Esophagus (tissue), 2 donors: Measurements from ENCODE around the gene SORCS2. TPM values are rescaled to one million over a fixed set of nuclear protein-coding genes. Genes with fewer than 3 reads are reported as not detected.

Experiments
- H3K27ac ChIP-seq, 2 donors: one replicate each; pipeline ENCODE4 v1.5.1; 2013; ENCODE audit warnings: low read depth in 2 of 2, mild to moderate bottlenecking in 2 of 2, inconsistent platforms in 1 of 2, low read length in 1 of 2, moderate library complexity in 1 of 2
- H3K27me3 ChIP-seq, 2 donors: one replicate each; pipeline ENCODE4 v1.6.1; 2013; ENCODE audit warnings: low read length in 2 of 2, control low read depth in 1 of 2, mild to moderate bottlenecking in 1 of 2; ENCODE audit not compliant: insufficient read depth in 2 of 2, control insufficient read depth in 1 of 2
- H3K36me3 ChIP-seq, 2 donors: one replicate each; pipeline ENCODE4 v1.6.1; 2013; ENCODE audit warnings: low read length in 1 of 2; ENCODE audit not compliant: control insufficient read depth in 2 of 2, insufficient read depth in 2 of 2
- H3K4me1 ChIP-seq, 2 donors: one replicate each; pipeline ENCODE4 v1.6.1; 2013; ENCODE audit warnings: low read length in 1 of 2; ENCODE audit not compliant: control insufficient read depth in 2 of 2, insufficient read depth in 2 of 2
- H3K4me3 ChIP-seq, 2 donors: one replicate each; pipeline ENCODE4 v1.5.1; 2013; ENCODE audit warnings: low read length in 2 of 2, mild to moderate bottlenecking in 2 of 2, low read depth in 1 of 2, moderate library complexity in 1 of 2
- H3K9me3 ChIP-seq, 2 donors: one replicate each; pipeline ENCODE4 v1.6.1; 2013; ENCODE audit warnings: mild to moderate bottlenecking in 2 of 2, low read depth in 1 of 2, low read length in 1 of 2, moderate library complexity in 1 of 2; ENCODE audit not compliant: control insufficient read depth in 2 of 2, insufficient read depth in 1 of 2
- WGBS, 2 donors: extraction: QIAGEN DNeasy Blood & Tissue Kit; methylation state at CpG; one replicate each; pipeline ENCODE4 v1.1.7; 2013; 5-methylcytosine and 5-hydroxymethylcytosine counted together
- polyA plus RNA-seq, 2 donors: library from polyadenylated mRNA; stranded (reverse); fragments of 200-250 nt; gene quantifications; one replicate each; pipeline ENCODE4 v1.2.3, GENCODE V29; 2013
- donor health status: healthy with polysubstance abuse.
- donor health status: Bipolar disorder and iron deficiency.

Gene SORCS2
- polyA plus RNA-seq, 2 donors, result 1.1 to 1.2 TPM

DNA sequence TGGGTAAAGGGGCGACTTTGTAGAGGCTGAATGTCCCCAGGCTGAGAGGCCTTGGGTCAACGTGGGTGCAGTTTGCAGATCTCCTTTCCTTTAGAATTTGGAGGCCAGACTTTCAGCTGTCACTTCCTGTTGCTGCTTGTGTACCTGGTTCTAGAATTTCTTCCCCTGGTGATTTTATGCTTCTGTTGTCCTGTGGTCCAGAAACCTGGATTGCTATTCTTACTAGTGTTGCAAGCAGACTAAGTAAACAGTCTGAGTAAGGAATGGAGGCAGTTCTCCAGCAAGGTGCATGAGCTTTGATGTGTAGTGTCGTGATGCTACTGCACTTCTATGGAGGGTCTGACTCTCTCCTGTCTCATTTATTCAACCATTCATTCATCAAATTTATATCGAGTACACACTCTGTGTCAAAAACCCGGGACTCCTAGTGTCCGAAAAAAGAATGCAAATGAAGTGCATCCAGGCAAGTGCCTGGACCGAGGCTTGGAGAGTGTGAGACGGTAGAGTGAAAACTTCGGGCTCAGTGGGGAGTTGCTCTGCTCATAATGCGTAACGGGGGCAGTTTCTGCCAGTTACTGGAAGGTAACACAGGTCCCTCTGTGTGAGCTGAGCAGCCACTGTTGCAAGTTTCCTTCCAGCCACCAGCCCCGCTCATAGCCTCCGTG is 83.3 kb downstream of the SORCS2 start:
- H3K36me3 ChIP-seq, result no peaks in the 10 kb centered on the region
- WGBS, 2 donors, result 80 to 84% methylated on average over 13 of the region's 13 CpGs
- H3K27me3 ChIP-seq, result no peaks in the 10 kb centered on the region
- H3K27ac ChIP-seq, result no peak overlapping the region
- no peaks in the 10 kb centered on the region for H3K4me1 ChIP-seq
- peaks cover 0 to 3% of the 10 kb centered on the region in 2 donors for H3K9me3 ChIP-seq
- no peak overlapping the region for H3K4me3 ChIP-seq

DNA sequence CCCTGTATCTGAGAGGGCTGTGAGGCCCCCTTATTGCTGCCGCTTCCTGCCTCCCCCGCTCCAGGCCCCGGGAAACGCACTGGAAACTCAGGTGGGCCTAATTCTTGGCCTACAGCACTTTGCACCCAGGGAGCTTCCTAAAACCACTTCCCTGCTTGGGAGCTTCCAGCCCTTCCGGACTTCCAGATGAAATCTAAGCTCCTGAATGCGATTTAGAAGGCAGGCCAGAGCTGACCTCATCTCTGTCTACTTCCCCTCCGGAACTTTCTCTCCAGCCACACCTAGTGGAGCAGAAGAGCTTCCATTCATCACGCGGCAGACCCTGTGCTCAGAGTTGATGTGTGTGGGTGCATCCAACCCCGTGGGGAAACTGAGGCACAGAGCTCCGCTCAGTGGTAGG is 84.2 kb downstream of the SORCS2 start:
- H3K36me3 ChIP-seq, result no peaks in the 10 kb centered on the region
- H3K27me3 ChIP-seq, result no peaks in the 10 kb centered on the region
- H3K9me3 ChIP-seq, result peaks cover 0 to 3% of the 10 kb centered on the region in 2 donors
- H3K4me1 ChIP-seq, result no peaks in the 10 kb centered on the region
- 72 to 73% methylated on average over 11 of the region's 11 CpGs for WGBS, 2 donors
- no peak overlapping the region for H3K4me3 ChIP-seq
- H3K27ac ChIP-seq, result no peak overlapping the region

DNA sequence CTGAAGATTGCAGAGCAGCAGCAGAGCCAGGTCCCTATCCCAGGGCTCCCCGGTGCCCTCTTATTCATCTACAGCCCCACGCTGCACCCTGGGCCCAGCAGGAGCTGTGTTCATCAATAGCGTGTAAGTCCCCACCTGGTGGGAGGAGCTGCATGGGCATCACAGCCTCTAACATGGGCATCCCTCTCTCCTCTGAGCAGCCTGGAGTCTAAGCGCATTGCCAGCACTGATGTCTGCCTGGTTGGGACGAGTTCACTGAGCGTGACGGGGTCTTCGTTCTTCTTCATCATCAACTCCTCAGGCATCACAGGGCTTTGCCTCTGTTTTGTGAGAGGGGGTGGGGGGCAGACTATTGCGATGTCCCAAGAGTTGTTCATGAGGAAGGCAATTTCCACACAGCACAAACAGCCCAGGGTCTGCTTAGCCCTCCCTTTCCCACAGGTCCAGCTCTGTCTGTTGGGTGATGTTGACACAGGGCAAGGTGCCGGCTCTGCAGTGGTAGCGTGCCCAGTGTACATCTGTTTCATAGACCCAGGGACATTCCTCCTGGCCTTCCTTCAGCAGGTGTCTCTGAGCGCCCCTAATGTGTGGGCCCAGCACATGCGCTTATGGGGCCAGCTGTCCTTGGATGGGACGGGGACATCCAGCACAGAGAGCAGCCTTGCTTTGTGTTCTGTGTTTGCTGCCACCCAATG is 85.9 kb downstream of the SORCS2 start:
- Histone ChIP-seq H3K4me3 (no peak overlapping the region), H3K27me3 (no peaks in the 10 kb centered on the region), H3K9me3 (peaks cover 0 to 3% of the 10 kb centered on the region in 2 donors), H3K4me1 (no peaks in the 10 kb centered on the region), H3K27ac (no peak overlapping the region), H3K36me3 (no peaks in the 10 kb centered on the region)
- WGBS, 2 donors, result 84 to 94% methylated on average over 14 of the region's 14 CpGs

DNA sequence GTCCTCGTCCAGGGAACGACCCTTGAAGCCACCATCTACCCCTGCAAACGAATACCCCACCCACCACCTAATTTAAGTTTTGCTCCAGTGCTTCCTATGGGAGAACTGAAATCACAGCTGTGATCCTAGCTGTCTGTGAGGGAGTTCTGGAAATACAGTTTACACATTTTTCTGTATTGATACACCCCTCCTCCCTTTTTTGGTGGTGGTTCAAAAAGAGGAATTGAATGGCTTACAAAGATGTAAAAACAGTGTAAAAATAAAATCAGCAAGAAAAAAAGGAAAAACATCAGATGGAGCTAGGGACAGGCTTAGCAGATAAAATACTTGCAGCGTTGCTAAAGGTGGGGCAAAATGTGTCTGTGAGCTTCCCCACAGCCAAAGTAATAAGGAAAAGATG is 86.6 kb downstream of the SORCS2 start:
- Histone ChIP-seq H3K27ac (no peak overlapping the region), H3K36me3 (no peaks in the 10 kb centered on the region), H3K4me3 (no peak overlapping the region), H3K4me1 (no peaks in the 10 kb centered on the region), H3K27me3 (no peaks in the 10 kb centered on the region), H3K9me3 (no peaks in the 10 kb centered on the region)
- 59 to 72% methylated on average over 4 of the region's 4 CpGs for WGBS, 2 donors

DNA sequence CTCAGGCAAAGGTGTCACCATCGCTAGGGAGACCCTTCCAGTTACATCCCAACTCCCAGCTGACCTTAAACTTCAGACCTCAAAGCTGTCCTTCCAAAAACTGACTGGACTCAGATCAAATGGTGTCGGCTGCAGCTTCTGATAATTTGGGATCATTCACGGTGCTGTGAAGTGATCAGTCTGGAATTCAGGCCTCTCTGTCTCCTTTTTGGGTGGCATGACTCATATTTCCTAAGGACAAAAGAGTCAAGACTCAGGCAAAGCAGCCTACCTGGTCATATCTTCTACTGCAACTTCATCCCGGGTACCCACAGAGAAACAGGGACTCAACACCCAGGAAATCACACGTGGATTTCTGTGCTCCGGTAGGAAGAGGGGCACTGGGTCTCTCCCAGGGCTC is 87.6 kb downstream of the SORCS2 start:
- no peaks in the 10 kb centered on the region for H3K36me3 ChIP-seq
- 50 to 58% methylated on average over 6 of the region's 6 CpGs for WGBS, 2 donors
- H3K27ac ChIP-seq, result no peak overlapping the region
- H3K4me3 ChIP-seq, result no peak overlapping the region
- H3K9me3 ChIP-seq, result no peaks in the 10 kb centered on the region
- no peaks in the 10 kb centered on the region for H3K4me1 ChIP-seq
- H3K27me3 ChIP-seq, result no peaks in the 10 kb centered on the region

DNA sequence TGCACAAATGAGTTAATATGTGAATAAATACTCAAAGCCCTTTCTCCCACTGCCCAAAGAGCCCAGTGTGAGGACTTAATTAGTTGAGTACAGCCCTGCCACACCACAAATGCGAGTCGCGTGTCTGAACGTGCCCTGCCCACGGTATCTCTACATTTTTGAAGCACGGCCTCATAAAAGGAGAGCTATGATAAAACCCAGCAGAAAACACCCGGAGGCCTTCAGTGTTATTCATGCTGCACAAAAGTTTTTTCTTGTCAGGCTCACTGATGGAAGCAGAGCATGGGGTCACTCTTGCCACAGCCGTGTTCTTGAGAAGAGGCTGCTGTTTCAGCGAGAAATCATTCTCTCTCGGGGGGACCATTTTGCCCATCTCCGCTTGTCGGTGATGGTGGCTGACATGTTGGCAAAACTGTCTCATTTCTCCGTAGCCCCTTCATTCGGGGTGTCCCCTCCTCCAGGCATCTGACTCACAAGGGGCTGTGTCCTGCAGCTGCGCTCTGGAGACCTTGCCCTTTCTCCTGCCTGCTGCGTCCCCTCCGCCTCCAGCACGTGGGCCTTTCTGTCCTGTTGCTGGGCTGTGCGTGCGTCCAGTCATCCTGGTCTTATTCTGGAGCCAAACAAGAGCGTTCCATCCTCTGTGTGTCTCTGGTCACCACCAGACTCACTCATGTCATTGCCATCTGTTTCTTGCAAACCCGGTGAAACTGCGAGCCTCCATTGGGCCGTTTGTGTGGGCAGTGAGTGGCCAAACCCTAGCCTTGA is 88.8 kb downstream of the SORCS2 start:
- WGBS, 2 donors, result 58 to 72% methylated on average over 24 of the region's 24 CpGs
- no peaks in the 10 kb centered on the region for H3K9me3 ChIP-seq
- H3K36me3 ChIP-seq, result no peaks in the 10 kb centered on the region
- peaks cover 0 to 4% of the 10 kb centered on the region in 2 donors for H3K4me1 ChIP-seq
- H3K27me3 ChIP-seq, result no peaks in the 10 kb centered on the region
- no peak overlapping the region for H3K4me3 ChIP-seq
- H3K27ac ChIP-seq, result no peak overlapping the region

DNA sequence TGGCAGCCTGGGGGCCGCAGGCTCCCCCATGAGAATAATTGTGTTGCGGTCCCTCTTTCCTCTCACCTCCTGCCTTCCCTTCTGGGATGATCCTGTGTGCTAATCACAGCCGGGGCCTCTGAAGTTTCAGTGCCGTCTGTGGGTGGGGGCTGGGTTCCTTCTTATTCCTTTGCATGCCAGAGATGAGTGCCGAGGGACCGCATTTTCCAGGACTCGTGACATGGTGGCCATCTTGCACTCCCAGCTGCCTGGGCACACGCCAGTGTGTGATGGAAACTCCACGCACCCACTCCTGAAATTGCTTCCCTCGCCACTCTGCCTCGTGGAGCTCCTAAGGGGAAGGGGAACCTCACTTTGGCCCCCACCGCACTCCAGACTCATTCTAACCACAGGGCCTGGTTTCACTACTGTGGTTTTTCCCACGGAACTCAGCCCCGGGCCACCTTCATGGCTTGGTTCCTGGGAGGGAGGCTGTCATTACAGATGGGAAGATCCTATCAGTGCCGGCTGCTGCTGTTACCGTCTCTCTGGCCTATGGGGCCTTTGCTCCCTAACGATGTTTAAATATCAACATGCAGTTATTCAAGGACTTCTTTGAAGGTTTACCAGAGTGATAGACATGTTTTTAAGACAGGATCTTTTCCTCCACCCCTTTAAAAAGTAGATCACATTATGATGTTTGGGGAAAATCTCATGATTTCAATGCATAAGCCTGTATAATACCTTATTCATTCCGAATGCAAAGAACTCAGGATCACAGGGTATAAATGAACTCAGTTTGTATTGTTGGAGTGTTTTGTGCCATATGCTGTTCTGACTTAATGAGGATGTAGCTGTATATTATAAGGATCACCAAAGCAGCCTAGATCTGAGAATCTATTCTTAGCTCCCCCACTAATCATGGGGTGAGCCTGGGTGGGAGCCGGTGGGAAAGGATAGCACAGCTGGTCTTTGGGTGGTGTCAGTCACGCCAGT is 89.6 kb downstream of the SORCS2 start:
- Histone ChIP-seq H3K27me3 (no peaks in the 10 kb centered on the region), H3K4me1 (peaks cover 0 to 8% of the 10 kb centered on the region in 2 donors), H3K9me3 (no peaks in the 10 kb centered on the region), H3K27ac (no peak overlapping the region), H3K4me3 (no peak overlapping the region), H3K36me3 (no peaks in the 10 kb centered on the region)
- WGBS, 2 donors, result 69 to 73% methylated on average over 20 of the region's 20 CpGs

DNA sequence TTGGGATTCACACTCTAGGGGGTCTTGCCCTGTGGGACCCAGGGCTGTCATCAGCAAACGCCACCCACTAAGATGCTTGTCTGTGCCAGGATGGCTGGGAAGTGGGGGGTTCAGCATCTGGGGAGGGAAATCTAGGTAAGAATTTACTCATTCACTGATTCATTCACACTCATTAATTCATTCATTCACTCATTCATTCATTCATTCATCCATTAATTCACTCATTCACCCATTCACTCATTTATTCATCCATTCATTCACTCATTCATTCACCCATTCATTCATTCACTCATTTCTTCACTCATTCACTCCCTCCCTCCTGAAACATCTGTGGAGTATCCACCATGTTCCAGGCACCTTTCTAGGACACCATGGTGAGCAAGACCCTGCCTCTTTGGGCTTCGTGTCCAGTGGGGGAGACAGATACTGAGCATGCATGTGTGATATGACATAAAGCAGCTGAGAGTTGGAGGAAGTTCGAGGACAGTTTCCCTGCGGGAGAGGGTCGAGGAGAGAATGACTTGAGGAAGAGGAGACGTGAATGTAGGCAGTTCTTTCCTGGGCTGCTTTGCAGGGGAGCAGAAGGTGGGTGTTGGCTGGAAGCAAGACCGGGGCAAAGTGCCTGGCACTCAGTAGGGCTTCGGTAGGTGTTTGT is 90.6 kb downstream of the SORCS2 start:
- Histone ChIP-seq H3K36me3 (no peaks in the 10 kb centered on the region), H3K27me3 (no peaks in the 10 kb centered on the region), H3K27ac (no peak overlapping the region), H3K4me1 (peaks cover 0 to 8% of the 10 kb centered on the region in 2 donors), H3K9me3 (no peaks in the 10 kb centered on the region), H3K4me3 (no peak overlapping the region)
- WGBS, 2 donors, result 79 to 82% methylated on average over 8 of the region's 8 CpGs
